Body of pancreas (tissue), 4 donors: ENCODE data around the gene PLAU.

Source experiments
- POLR2A ChIP-seq, 3 donors: fragments of 450-650 bp; IDR thresholded peaks; one replicate each; pipeline ENCODE4 v1.6.1; 2016; ENCODE audit warnings: antibody characterized with exemption in 3 of 3, mild to moderate bottlenecking in 2 of 3
- TF ChIP-seq, protein P1 (sequence below), 7 experiments: fragments of 450-650 bp in 4 of 7; fragments of 200-600 bp in 3 of 7; sonication (generic) in 3 of 7; IDR thresholded peaks; one replicate each; pipeline ENCODE4 v1.5.1; 2016 to 2019; ENCODE audit warnings: antibody characterized with exemption in 7 of 7

GRCh38 chr10:73934074-73934473 lies 23.1 kb downstream of the PLAU start:
- TF ChIP-seq, protein P1, sequence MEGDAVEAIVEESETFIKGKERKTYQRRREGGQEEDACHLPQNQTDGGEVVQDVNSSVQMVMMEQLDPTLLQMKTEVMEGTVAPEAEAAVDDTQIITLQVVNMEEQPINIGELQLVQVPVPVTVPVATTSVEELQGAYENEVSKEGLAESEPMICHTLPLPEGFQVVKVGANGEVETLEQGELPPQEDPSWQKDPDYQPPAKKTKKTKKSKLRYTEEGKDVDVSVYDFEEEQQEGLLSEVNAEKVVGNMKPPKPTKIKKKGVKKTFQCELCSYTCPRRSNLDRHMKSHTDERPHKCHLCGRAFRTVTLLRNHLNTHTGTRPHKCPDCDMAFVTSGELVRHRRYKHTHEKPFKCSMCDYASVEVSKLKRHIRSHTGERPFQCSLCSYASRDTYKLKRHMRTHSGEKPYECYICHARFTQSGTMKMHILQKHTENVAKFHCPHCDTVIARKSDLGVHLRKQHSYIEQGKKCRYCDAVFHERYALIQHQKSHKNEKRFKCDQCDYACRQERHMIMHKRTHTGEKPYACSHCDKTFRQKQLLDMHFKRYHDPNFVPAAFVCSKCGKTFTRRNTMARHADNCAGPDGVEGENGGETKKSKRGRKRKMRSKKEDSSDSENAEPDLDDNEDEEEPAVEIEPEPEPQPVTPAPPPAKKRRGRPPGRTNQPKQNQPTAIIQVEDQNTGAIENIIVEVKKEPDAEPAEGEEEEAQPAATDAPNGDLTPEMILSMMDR (IDR thresholded peaks at IDR 0.05), result no peak
- TF ChIP-seq POLR2A (IDR thresholded peaks at IDR 0.05), result no peak
